Measurements from ENCODE around the gene HERC5. TPM values are rescaled to one million over a fixed set of nuclear protein-coding genes. Genes with fewer than 3 reads are reported as not detected.

HERC5 gene
- total RNA-seq, 1 donor from 2014 or later, result 2.6 TPM

DNA sequence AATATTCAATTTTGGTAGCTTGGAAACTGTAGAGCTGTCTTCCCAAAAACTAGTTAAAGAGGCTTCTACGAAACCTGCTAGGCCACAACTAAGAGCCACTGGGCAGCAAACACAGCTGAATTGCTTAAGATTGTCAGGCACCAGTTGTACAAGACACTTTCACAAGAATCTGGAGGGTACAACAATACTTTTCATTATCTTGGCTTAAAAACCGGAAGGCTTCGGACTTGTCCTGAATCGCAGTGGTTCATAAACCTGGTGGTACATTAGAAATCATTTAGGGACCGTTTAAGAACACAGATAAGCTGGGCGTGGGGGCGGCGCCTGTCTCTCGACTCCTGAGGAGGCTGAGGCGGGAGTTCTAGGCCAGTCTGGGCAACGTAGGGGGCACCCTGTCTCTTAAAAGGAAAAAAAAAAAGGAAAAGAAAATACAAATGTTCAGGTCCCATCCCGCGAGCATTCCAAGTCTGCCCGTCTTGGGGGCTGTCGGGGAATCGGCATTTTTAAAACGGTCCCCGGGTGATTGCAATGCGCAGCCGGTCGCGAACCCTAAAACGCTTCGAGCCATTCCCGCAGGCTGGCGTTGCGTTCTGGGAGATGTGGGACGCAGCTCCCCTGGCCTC lies 65.9 kb downstream of the HERC5 start:
- H3K27ac ChIP-seq (replicated peaks), result peak overlapping the region; percentile 96
- DNase-seq, result peak; percentile 26
- peak overlapping the region; percentile 90 for H3K4me3 ChIP-seq
- intact Hi-C loops (cut with micrococcal nuclease), result no loop called here
- TF ChIP-seq, protein P1, sequence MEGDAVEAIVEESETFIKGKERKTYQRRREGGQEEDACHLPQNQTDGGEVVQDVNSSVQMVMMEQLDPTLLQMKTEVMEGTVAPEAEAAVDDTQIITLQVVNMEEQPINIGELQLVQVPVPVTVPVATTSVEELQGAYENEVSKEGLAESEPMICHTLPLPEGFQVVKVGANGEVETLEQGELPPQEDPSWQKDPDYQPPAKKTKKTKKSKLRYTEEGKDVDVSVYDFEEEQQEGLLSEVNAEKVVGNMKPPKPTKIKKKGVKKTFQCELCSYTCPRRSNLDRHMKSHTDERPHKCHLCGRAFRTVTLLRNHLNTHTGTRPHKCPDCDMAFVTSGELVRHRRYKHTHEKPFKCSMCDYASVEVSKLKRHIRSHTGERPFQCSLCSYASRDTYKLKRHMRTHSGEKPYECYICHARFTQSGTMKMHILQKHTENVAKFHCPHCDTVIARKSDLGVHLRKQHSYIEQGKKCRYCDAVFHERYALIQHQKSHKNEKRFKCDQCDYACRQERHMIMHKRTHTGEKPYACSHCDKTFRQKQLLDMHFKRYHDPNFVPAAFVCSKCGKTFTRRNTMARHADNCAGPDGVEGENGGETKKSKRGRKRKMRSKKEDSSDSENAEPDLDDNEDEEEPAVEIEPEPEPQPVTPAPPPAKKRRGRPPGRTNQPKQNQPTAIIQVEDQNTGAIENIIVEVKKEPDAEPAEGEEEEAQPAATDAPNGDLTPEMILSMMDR (IDR thresholded peaks at IDR 0.05; ENCODE audit: borderline replicate concordance), result no peak
- peaks cover 48% of the 10 kb centered on the region for H3K4me1 ChIP-seq
- no peaks in the 10 kb centered on the region for H3K9me3 ChIP-seq (replicated peaks)
- no peaks in the 10 kb centered on the region for H3K27me3 ChIP-seq (ENCODE audit: low read depth)
- peaks cover 22% of the 10 kb centered on the region for H3K36me3 ChIP-seq

GRCh38 chr4:88523325-88524129 lies 66.6 kb downstream of the HERC5 start, which contains the start of gene PYURF:
TSS of gene PYURF (minus strand) at chr4:88523776. CDS start at chr4:88523700, 76 bp downstream.
- intact Hi-C loops (cut with micrococcal nuclease), result no loop called here
- TF ChIP-seq, protein P1 (IDR thresholded peaks at IDR 0.05; ENCODE audit: borderline replicate concordance), result no peak
- H3K27me3 ChIP-seq (ENCODE audit: low read depth), result no peaks in the 10 kb centered on the region
- H3K36me3 ChIP-seq, result peaks cover 22% of the 10 kb centered on the region
- H3K9me3 ChIP-seq (replicated peaks), result no peaks in the 10 kb centered on the region
- H3K4me1 ChIP-seq, result peaks cover 48% of the 10 kb centered on the region
- peak within 1 kb of the TSS; percentile 96 for H3K27ac ChIP-seq (replicated peaks)
- H3K4me3 ChIP-seq, result peak within 1 kb of the TSS; percentile 90
- peak; percentile 98 for DNase-seq

DNA sequence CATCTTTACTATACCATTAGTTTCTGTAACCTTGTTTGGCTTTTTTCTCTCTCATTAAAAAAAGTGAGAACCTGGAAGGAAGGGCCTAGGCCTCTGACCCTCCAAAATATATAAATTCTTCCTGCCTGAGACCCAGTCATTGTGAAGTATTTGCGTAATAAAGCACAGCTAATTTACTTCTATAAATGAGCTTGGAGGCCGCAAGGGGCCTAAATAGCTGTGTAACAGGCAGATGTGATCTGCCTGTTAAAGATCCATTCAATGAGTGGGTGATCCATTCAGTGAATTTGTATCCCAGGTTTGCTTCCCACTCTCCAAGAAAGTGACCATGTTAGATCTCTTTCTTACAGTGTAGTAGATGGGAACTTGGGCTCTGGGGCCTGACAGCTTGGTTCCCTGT lies 67.3 kb downstream of the HERC5 start:
- Histone ChIP-seq H3K4me3 (peak overlapping the region; percentile 90), H3K27ac (replicated peaks) (peak overlapping the region; percentile 96), H3K27me3 (ENCODE audit: low read depth) (no peaks in the 10 kb centered on the region), H3K4me1 (peaks cover 48% of the 10 kb centered on the region), H3K36me3 (peaks cover 16% of the 10 kb centered on the region), H3K9me3 (replicated peaks) (no peaks in the 10 kb centered on the region)
- intact Hi-C loops (cut with micrococcal nuclease), result no loop called here
- DNase-seq, result no peak
- TF ChIP-seq, protein P1 (IDR thresholded peaks at IDR 0.05; ENCODE audit: borderline replicate concordance), result no peak

DNA sequence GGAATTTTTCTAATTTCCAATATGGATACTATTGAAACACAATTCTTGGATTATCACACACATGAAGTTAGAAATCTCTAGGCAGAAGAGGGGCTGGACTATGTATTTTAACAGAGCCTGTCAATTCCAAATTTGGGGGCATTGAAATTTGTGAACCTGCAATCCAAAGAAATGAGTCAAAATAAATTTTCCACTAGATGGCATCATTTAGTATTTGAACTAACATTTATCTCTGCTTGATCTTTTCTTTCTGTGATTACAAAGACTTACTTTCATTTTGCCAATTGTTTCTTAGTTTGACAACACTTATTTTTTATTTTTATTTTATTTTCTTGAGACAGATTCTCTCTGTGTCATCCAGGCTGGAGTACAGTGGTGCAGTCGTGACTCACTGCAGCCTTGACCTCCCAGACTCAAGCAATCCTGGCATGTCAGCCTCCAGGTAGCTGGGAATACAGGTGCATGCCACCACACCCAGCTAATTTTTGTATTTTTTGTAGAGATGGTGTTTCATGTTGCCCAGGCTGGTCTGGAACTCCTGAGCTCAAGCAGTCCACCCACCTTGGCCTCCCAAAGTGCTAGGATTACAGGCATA lies 69.4 kb downstream of the HERC5 start:
- TF ChIP-seq, protein P1 (IDR thresholded peaks at IDR 0.05; ENCODE audit: borderline replicate concordance), result peak; percentile 39
- H3K27me3 ChIP-seq (ENCODE audit: low read depth), result no peaks in the 10 kb centered on the region
- H3K27ac ChIP-seq (replicated peaks), result peak overlapping the region; percentile 96
- H3K4me1 ChIP-seq, result peaks cover 48% of the 10 kb centered on the region
- DNase-seq, result no peak
- no peaks in the 10 kb centered on the region for H3K9me3 ChIP-seq (replicated peaks)
- intact Hi-C loops (cut with micrococcal nuclease), result loop anchor here (5.0 kb wide), 1 partner anchor 131 kb away; no protein-coding TSS in a partner anchor
- H3K36me3 ChIP-seq, result peaks cover 5% of the 10 kb centered on the region
- H3K4me3 ChIP-seq, result no peak overlapping the region

GRCh38 chr4:88527787-88528186 lies 70.9 kb downstream of the HERC5 start:
- Histone ChIP-seq H3K4me1 (peaks cover 35% of the 10 kb centered on the region), H3K27me3 (ENCODE audit: low read depth) (no peaks in the 10 kb centered on the region), H3K27ac (replicated peaks) (no peak overlapping the region), H3K9me3 (replicated peaks) (no peaks in the 10 kb centered on the region), H3K4me3 (no peak overlapping the region), H3K36me3 (no peaks in the 10 kb centered on the region)
- no peak for DNase-seq
- intact Hi-C loops (cut with micrococcal nuclease), result loop anchor here (5.0 kb wide), 1 partner anchor 130 kb away; no protein-coding TSS in a partner anchor
- TF ChIP-seq, protein P1 (IDR thresholded peaks at IDR 0.05; ENCODE audit: borderline replicate concordance), result no peak
